ENCODE measurements around the gene B4GALNT2. TPM values are rescaled to one million over a fixed set of nuclear protein-coding genes. Genes with fewer than 3 reads are reported as not detected.
"Not testable (repeated sequence)": the region's sequence is repeated elsewhere in the genome, so short reads cannot be mapped to it uniquely, and the experiment has no call there.

The B4GALNT2 gene
- total and polyA plus RNA-seq, 4 donors = 0.13 to 0.15 TPM; not detected in 2

GRCh38 chr17:49126183-49126859 is 6.2 kb upstream of the B4GALNT2 start:
- H3K27me3 ChIP-seq (ENCODE audit: control insufficient read depth in 1 of 2, insufficient read depth in 2 of 2, low read length in 1 of 2); ATAC-seq (ENCODE audit: low FRiP score); H3K4me3 ChIP-seq (ENCODE audit: low read length in 2 of 2); H3K27ac ChIP-seq (ENCODE audit: low read depth in 1 of 2, low read length in 2 of 2); DNase-seq; H3K36me3 ChIP-seq (ENCODE audit: control insufficient read depth in 1 of 2, insufficient read depth in 2 of 2, low read length in 1 of 2); H3K4me1 ChIP-seq (ENCODE audit: control insufficient read depth in 1 of 2, insufficient read depth in 2 of 2, low read length in 2 of 2): not testable (repeated sequence)
- WGBS, 2 donors = 67 to 70% methylated on average over 10 of the region's 10 CpGs
- H3K9me3 ChIP-seq (ENCODE audit: control insufficient read depth, low read length) = peaks cover 10% of the 10 kb centered on the region
- intact Hi-C loops (cut with DNase I) = loop anchor here in 1 of 2 donors (10.0 kb wide), 1 partner anchor 58 kb away; no protein-coding TSS in a partner anchor

- intact Hi-C loops (cut with DNase I) = loop anchor here in 1 of 2 donors (10.0 kb wide), 1 partner anchor 55 kb away; no protein-coding TSS in a partner anchor
- WGBS, 2 donors = 51 to 56% methylated on average over 2 of the region's 2 CpGs
- not testable (repeated sequence) for H3K4me3 ChIP-seq (ENCODE audit: low read length in 2 of 2); H3K4me1 ChIP-seq (ENCODE audit: control insufficient read depth in 1 of 2, insufficient read depth in 2 of 2, low read length in 2 of 2); H3K27ac ChIP-seq (ENCODE audit: low read depth in 1 of 2, low read length in 2 of 2); DNase-seq; ATAC-seq (ENCODE audit: low FRiP score); H3K36me3 ChIP-seq (ENCODE audit: control insufficient read depth in 1 of 2, insufficient read depth in 2 of 2, low read length in 1 of 2); H3K27me3 ChIP-seq (ENCODE audit: control insufficient read depth in 1 of 2, insufficient read depth in 2 of 2, low read length in 1 of 2)
- peaks cover 11% of the 10 kb centered on the region for H3K9me3 ChIP-seq (ENCODE audit: control insufficient read depth, low read length)
Measured at GRCh38 chr17:49129359-49129950, 3.1 kb upstream of the B4GALNT2 start.

- H3K27me3 ChIP-seq (ENCODE audit: control insufficient read depth in 1 of 2, insufficient read depth in 2 of 2, low read length in 1 of 2) = peaks cover 0 to 3% of the 10 kb centered on the region in 2 donors
- no peak for ATAC-seq (ENCODE audit: low FRiP score)
- 74 to 76% methylated on average over 3 of the region's 3 CpGs for WGBS, 2 donors
Measured at GRCh38 chr17:49130891-49131290, 1.7 kb upstream of the B4GALNT2 start.

GRCh38 chr17:49132317-49132698 is 261 bp upstream of the B4GALNT2 start:
- intact Hi-C loops (cut with DNase I) = no loop called here
- DNase-seq = no peak
- H3K36me3 ChIP-seq (ENCODE audit: control insufficient read depth in 1 of 2, insufficient read depth in 2 of 2, low read length in 1 of 2) = no peaks in the 10 kb centered on the region
- H3K27me3 ChIP-seq (ENCODE audit: control insufficient read depth in 1 of 2, insufficient read depth in 2 of 2, low read length in 1 of 2) = peaks cover 0 to 3% of the 10 kb centered on the region in 2 donors
- ATAC-seq (ENCODE audit: low FRiP score) = no peak
- H3K4me1 ChIP-seq (ENCODE audit: control insufficient read depth in 1 of 2, insufficient read depth in 2 of 2, low read length in 2 of 2) = no peaks in the 10 kb centered on the region
- H3K9me3 ChIP-seq (ENCODE audit: control insufficient read depth, low read length) = peaks cover 11% of the 10 kb centered on the region
- WGBS, 2 donors = 4 to 6% methylated on average over 21 to 22 of the region's 22 CpGs
- no peak overlapping the region for H3K27ac ChIP-seq (ENCODE audit: low read depth in 1 of 2, low read length in 2 of 2)
- H3K4me3 ChIP-seq (ENCODE audit: low read length in 2 of 2) = no peak overlapping the region

More at GRCh38 chr17:49130891-49131290, 1.7 kb upstream of the B4GALNT2 start:
- no peak overlapping the region for H3K27ac ChIP-seq (ENCODE audit: low read depth in 1 of 2, low read length in 2 of 2)
- H3K9me3 ChIP-seq (ENCODE audit: control insufficient read depth, low read length) = peaks cover 11% of the 10 kb centered on the region
- no peaks in the 10 kb centered on the region for H3K4me1 ChIP-seq (ENCODE audit: control insufficient read depth in 1 of 2, insufficient read depth in 2 of 2, low read length in 2 of 2)
- DNase-seq = no peak
- no peak overlapping the region for H3K4me3 ChIP-seq (ENCODE audit: low read length in 2 of 2)
- no peaks in the 10 kb centered on the region for H3K36me3 ChIP-seq (ENCODE audit: control insufficient read depth in 1 of 2, insufficient read depth in 2 of 2, low read length in 1 of 2)
- intact Hi-C loops (cut with DNase I) = no loop called here

GRCh38 chr17:49136335-49136734 is 3.8 kb downstream of the B4GALNT2 start:
- H3K27me3 ChIP-seq (ENCODE audit: control insufficient read depth in 1 of 2, insufficient read depth in 2 of 2, low read length in 1 of 2) = peaks cover 0 to 2% of the 10 kb centered on the region in 2 donors
- H3K4me1 ChIP-seq (ENCODE audit: control insufficient read depth in 1 of 2, insufficient read depth in 2 of 2, low read length in 2 of 2) = no peaks in the 10 kb centered on the region
- ATAC-seq (ENCODE audit: low FRiP score) (no peak), DNase-seq (no peak)
- H3K27ac ChIP-seq (ENCODE audit: low read depth in 1 of 2, low read length in 2 of 2) = no peak overlapping the region
- WGBS, 2 donors = 99% methylated on average over 4 of the region's 4 CpGs
- H3K36me3 ChIP-seq (ENCODE audit: control insufficient read depth in 1 of 2, insufficient read depth in 2 of 2, low read length in 1 of 2) = no peaks in the 10 kb centered on the region
- intact Hi-C loops (cut with DNase I) = no loop called here
- H3K9me3 ChIP-seq (ENCODE audit: control insufficient read depth, low read length) = peaks cover 2% of the 10 kb centered on the region
- H3K4me3 ChIP-seq (ENCODE audit: low read length in 2 of 2) = no peak overlapping the region

- DNase-seq; H3K4me3 ChIP-seq (ENCODE audit: low read length in 2 of 2); intact Hi-C loops (cut with DNase I); H3K36me3 ChIP-seq (ENCODE audit: control insufficient read depth in 1 of 2, insufficient read depth in 2 of 2, low read length in 1 of 2); H3K27ac ChIP-seq (ENCODE audit: low read depth in 1 of 2, low read length in 2 of 2); ATAC-seq (ENCODE audit: low FRiP score); H3K27me3 ChIP-seq (ENCODE audit: control insufficient read depth in 1 of 2, insufficient read depth in 2 of 2, low read length in 1 of 2); H3K9me3 ChIP-seq (ENCODE audit: control insufficient read depth, low read length); H3K4me1 ChIP-seq (ENCODE audit: control insufficient read depth in 1 of 2, insufficient read depth in 2 of 2, low read length in 2 of 2): not testable (repeated sequence)
- 78 to 87% methylated on average over 3 of the region's 3 CpGs for WGBS, 2 donors
Measured at GRCh38 chr17:49145654-49146053, 13.1 kb downstream of the B4GALNT2 start.

GRCh38 chr17:49146620-49147306 is 14.2 kb downstream of the B4GALNT2 start:
- Histone ChIP-seq H3K27ac (ENCODE audit: low read depth in 1 of 2, low read length in 2 of 2) (no peak overlapping the region), H3K4me3 (ENCODE audit: low read length in 2 of 2) (no peak overlapping the region), H3K4me1 (ENCODE audit: control insufficient read depth in 1 of 2, insufficient read depth in 2 of 2, low read length in 2 of 2) (no peaks in the 10 kb centered on the region), H3K36me3 (ENCODE audit: control insufficient read depth in 1 of 2, insufficient read depth in 2 of 2, low read length in 1 of 2) (no peaks in the 10 kb centered on the region), H3K9me3 (ENCODE audit: control insufficient read depth, low read length) (no peaks in the 10 kb centered on the region), H3K27me3 (ENCODE audit: control insufficient read depth in 1 of 2, insufficient read depth in 2 of 2, low read length in 1 of 2) (no peaks in the 10 kb centered on the region)
- DNase-seq = no peak
- 63 to 69% methylated on average over 3 of the region's 3 CpGs for WGBS, 2 donors
- intact Hi-C loops (cut with DNase I) = no loop called here
- ATAC-seq (ENCODE audit: low FRiP score) = no peak

- Histone ChIP-seq H3K4me3 (ENCODE audit: low read length in 2 of 2) (no peak overlapping the region), H3K27ac (ENCODE audit: low read depth in 1 of 2, low read length in 2 of 2) (no peak overlapping the region), H3K4me1 (ENCODE audit: control insufficient read depth in 1 of 2, insufficient read depth in 2 of 2, low read length in 2 of 2) (no peaks in the 10 kb centered on the region), H3K27me3 (ENCODE audit: control insufficient read depth in 1 of 2, insufficient read depth in 2 of 2, low read length in 1 of 2) (no peaks in the 10 kb centered on the region), H3K36me3 (ENCODE audit: control insufficient read depth in 1 of 2, insufficient read depth in 2 of 2, low read length in 1 of 2) (no peaks in the 10 kb centered on the region), H3K9me3 (ENCODE audit: control insufficient read depth, low read length) (no peaks in the 10 kb centered on the region)
- 77% methylated on average over 6 of the region's 6 CpGs for WGBS, 2 donors
- intact Hi-C loops (cut with DNase I) = no loop called here
- ATAC-seq (ENCODE audit: low FRiP score) = no peak
- DNase-seq = no peak
Measured at GRCh38 chr17:49148171-49148570, 15.6 kb downstream of the B4GALNT2 start.

All from aorta (tissue), 5 donors.